Measurements from ENCODE around the gene LRRC4B. TPM values are rescaled to one million over a fixed set of nuclear protein-coding genes. Genes with fewer than 3 reads are reported as not detected.
A peak's percentile ranks its signal among the peaks of the same experiment; 100 is the strongest.

The LRRC4B gene
- total and polyA plus RNA-seq, 12 donors, result 0.42 to 3.0 (median 0.78) TPM

GRCh38 chr19:50557009-50557613 is 11.1 kb downstream of the LRRC4B start:
- 22 to 25% methylated on average over 19 to 20 of the region's 20 CpGs for WGBS, 2 donors
- no peak for TF ChIP-seq CTCF (IDR thresholded peaks at IDR 0.05)
- Histone ChIP-seq H3K27ac (peak overlapping the region in 1 of 10 donors; percentile 9), H3K4me3 (peak overlapping the region in 6 of 10 donors; percentile 44 to 55 (median 50)), H3K4me1 (peaks cover 0 to 20% (median 10%) of the 10 kb centered on the region in 9 donors), H3K9me3 (no peaks in the 10 kb centered on the region), H3K36me3 (no peaks in the 10 kb centered on the region), H3K27me3 (peaks cover 0 to 63% (median 39%) of the 10 kb centered on the region in 7 donors)
- intact Hi-C loops (cut with DNase I), result no loop called here
- DNase-seq (no peak), ATAC-seq (no peak)

GRCh38 chr19:50556282-50557008 is 11.8 kb downstream of the LRRC4B start:
- peak; percentile 49 to 83 (median 75) for TF ChIP-seq CTCF (IDR thresholded peaks at IDR 0.05)
- H3K9me3 ChIP-seq, result no peaks in the 10 kb centered on the region
- intact Hi-C loops (cut with DNase I), result no loop called here
- WGBS, 2 donors, result 0 to 1% methylated on average over 32 to 39 of the region's 39 CpGs
- peaks cover 0 to 20% (median 10%) of the 10 kb centered on the region in 9 donors for H3K4me1 ChIP-seq
- DNase-seq (peak; percentile 76 to 87), ATAC-seq (peak; percentile 64 to 88 (median 80))
- H3K27ac ChIP-seq, result peak overlapping the region in 2 of 10 donors; percentile 9 to 48
- no peaks in the 10 kb centered on the region for H3K36me3 ChIP-seq
- H3K4me3 ChIP-seq, result peak overlapping the region in 9 of 10 donors; percentile 11 to 55 (median 48)
- H3K27me3 ChIP-seq, result peaks cover 0 to 67% (median 45%) of the 10 kb centered on the region in 7 donors

- TF ChIP-seq CTCF (IDR thresholded peaks at IDR 0.05), result no peak
- H3K4me1 ChIP-seq, result peaks cover 0 to 16% (median 10%) of the 10 kb centered on the region in 9 donors
- WGBS, 2 donors, result 35 to 36% methylated on average over 27 to 28 of the region's 28 CpGs
- H3K9me3 ChIP-seq, result no peaks in the 10 kb centered on the region
- peak overlapping the region in 9 of 10 donors; percentile 11 to 55 (median 48) for H3K4me3 ChIP-seq
- intact Hi-C loops (cut with DNase I), result no loop called here
- no peaks in the 10 kb centered on the region for H3K36me3 ChIP-seq
- DNase-seq (peak in 1 of 2 donors; percentile 39), ATAC-seq (peak in 4 of 8 donors; percentile 3 to 22 (median 8))
- H3K27ac ChIP-seq, result no peak overlapping the region
- peaks cover 0 to 74% (median 50%) of the 10 kb centered on the region in 7 donors for H3K27me3 ChIP-seq
These were observed 12.6 kb downstream of the LRRC4B start for GRCh38 chr19:50555450-50556281.

- H3K9me3 ChIP-seq, result no peaks in the 10 kb centered on the region
- 83% methylated on average over 12 of the region's 12 CpGs for WGBS, 2 donors
- H3K27me3 ChIP-seq, result peaks cover 0 to 81% (median 55%) of the 10 kb centered on the region in 7 donors
- H3K4me3 ChIP-seq, result no peak overlapping the region
- intact Hi-C loops (cut with DNase I), result no loop called here
- ATAC-seq (no peak), DNase-seq (no peak)
- H3K36me3 ChIP-seq, result no peaks in the 10 kb centered on the region
- peaks cover 0 to 13% (median 10%) of the 10 kb centered on the region in 9 donors for H3K4me1 ChIP-seq
- TF ChIP-seq CTCF (IDR thresholded peaks at IDR 0.05), result no peak
- no peak overlapping the region for H3K27ac ChIP-seq
These were observed 13.2 kb downstream of the LRRC4B start for GRCh38 chr19:50555033-50555432.
